GM23248 (cell line): ENCODE results near the gene HDGF.

Source experiments
- EZH2 ChIP-seq: fragments of 200-600 bp; sonication (generic); IDR thresholded peaks from 2 replicates; pipeline ENCODE4 v1.6.1; 2018; ENCODE audit warnings: antibody characterized with exemption, mild to moderate bottlenecking; ENCODE audit not compliant: insufficient read depth, poor library complexity, severe bottlenecking
- EZH2phosphoT487 ChIP-seq: fragments of 200-600 bp; sonication (generic); IDR thresholded peaks from 2 replicates; pipeline ENCODE4 v1.6.1; 2018; ENCODE audit warnings: antibody characterized with exemption, moderate library complexity, mild to moderate bottlenecking, low read depth; ENCODE audit not compliant: insufficient read depth

DNA sequence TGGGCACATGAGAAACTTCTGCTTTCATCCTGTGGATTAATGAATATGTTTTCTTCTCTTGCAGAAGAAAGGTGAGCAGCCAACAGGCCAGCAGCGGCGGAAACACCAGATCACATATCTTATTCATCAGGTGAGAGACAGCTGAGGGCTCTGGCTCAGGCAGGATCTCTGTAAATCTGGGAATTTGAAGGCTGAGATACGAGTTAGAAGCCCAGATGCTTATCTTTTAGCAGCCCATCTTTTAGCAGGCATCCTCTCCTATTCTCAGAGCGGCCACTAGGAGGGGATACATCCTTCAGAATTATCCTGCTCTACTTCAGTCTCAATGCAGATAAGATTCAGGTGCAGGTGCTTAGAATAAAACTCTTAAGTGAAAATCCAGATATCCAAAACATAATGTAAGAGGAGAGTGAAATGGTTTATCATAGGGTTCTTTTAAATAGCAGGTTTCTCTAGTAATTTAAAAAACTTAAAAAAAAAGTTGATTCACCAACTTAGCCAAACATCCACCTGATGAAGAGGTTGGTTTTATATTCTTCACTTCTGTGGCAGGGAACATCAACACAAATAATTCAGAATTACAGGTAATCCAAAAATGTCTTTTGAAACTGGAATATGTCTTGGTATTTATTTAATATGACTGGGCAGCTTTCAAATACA is 45.9 kb upstream of the HDGF start:
- TF ChIP-seq EZH2 (no peak), EZH2phosphoT487 (no peak)
